DMS79 treated with DMSO at 0.1 percent for 48 hours (cell line): ENCODE results near the gene GRIK2.

Experiments used
- DNase-seq: peaks from one replicate; lab custom pipeline; 2025; lab: John Stamatoyannopoulos, UW

Gene GRIK2

GRCh38 chr6:101783287-101783686 lies 389.8 kb downstream of the GRIK2 start:
- DNase-seq, result no peak

DNA sequence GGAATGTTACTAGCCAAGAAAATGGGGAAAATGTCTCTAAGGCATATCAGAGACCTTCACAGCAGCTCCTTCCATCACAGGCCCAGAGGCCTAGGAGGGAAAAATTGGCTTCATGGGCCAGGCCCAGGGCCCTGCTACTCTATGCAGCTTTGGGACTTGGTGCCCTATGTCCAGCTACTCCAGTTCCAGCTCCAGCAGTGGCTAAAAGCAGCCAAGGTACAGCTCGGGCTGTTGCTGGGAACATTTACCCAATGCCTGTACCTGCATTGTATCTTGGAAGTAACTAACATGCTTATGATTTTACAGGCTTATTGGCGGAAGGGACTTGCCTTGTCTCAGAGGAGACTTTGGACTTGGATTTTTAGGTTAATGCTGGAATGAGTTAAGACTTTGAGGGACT lies 390.6 kb downstream of the GRIK2 start:
- DNase-seq, result no peak

DNA sequence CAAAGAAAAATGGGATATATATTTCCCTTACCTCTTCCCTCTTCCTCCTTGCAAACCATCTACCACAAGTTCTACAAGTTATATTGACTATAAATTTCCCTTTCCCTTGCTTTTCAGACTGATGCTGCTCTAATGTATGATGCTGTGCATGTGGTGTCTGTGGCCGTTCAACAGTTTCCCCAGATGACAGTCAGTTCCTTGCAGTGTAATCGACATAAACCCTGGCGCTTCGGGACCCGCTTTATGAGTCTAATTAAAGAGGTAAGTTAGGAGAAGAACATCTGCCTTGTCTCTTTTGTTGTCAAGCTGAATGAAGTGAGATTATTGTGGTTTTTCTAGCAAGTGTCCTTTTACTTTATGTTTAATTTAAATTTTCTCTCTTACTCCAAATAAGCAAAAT lies 406.0 kb downstream of the GRIK2 start:
- DNase-seq, result no peak

DNA sequence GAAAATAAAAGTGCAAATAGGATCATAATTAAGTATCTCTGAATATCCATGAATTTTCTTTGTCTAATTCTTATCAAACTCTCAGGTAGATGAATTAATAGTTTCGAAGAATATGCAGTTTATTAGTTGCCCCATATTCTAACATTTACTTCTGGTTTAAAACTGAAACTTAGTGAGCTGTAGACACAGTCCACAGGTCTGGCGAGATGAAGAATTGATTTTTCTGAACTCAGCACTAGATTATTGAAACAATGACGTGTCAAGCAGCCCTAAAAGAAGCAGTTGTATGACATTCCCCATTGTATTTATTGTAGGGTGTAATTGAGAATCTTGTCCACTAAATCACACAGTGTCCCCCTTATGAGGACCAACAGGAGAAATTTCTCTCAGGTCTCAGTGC lies 407.1 kb downstream of the GRIK2 start:
- DNase-seq, result no peak

DNA sequence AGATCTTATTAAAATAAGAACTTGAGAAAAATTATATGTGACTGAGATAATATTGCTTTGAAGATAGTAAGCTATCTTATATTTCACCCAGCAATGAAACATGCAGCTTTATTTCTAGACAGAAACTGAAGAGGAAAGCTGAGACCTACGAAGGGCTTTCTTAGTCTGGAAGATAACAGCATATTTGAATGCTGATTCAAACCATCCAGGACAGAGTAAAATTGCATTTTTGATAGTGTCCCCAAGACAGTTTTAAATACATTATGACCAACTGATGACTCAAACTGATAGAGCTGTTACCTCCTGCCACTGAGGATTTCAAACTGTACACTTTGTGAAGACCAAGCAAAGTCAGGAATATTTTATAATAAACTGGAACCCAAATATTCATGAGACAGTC lies 409.6 kb downstream of the GRIK2 start:
- DNase-seq, result no peak

DNA sequence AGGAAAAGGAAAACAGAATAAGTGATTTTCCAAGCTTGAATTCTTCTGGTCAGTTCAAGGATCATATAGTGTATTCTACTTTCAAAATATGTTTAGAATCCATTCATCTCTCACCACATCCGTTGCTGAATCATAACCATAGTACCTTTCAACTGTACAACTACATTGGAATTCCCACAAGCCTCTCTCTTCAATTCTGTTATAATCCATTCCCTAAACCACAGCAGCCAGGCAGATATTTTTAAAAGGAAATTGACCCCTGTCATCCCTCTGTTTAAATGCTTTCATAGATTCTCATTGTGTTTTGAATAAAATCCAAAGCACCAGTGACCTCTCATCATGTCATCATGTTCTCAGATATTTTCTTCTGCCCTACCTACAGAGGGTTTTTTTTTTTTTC lies 412.7 kb downstream of the GRIK2 start:
- DNase-seq, result no peak

DNA sequence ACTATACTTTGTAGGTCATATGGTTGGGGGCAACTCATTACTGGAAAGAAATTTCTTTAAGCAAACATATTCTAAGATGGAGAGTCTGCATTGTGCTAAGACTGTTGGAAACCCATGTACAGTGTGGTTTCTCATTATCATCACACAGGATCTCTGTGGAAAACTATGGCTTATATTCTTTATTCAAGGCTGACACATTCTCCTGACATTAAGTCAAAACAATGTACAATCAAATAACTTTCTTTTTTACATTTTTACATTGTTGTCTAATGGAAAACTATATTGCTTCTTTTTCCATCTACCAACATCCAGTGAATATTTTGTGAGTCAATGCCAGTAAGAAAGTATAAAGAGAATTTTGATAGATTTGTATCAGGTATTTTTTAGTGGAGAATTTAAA lies 417.6 kb downstream of the GRIK2 start:
- no peak for DNase-seq

- DNase-seq, result no peak
Observed at GRCh38 chr6:101816716-101817115, 423.2 kb downstream of the GRIK2 start.

DNA sequence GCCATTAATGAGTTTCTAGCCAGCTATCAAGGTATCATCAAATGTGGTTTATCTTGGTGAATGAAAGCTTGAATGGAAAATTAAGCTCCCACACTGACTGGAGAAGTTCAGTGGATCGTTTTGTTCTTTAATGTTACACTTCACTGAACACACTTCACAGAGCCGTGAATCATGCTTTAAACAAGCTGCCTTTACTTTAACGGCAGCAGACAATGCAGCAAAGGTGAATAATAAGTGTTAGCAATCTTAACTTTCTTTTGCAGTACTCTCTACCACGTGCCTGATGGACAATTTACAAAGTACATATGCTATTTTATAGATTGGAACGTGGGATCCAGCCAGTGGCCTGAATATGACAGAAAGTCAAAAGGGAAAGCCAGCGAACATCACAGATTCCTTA lies 424.5 kb downstream of the GRIK2 start:
- DNase-seq, result no peak

- no peak for DNase-seq
Observed at GRCh38 chr6:101824551-101825345, 431.2 kb downstream of the GRIK2 start.

DNA sequence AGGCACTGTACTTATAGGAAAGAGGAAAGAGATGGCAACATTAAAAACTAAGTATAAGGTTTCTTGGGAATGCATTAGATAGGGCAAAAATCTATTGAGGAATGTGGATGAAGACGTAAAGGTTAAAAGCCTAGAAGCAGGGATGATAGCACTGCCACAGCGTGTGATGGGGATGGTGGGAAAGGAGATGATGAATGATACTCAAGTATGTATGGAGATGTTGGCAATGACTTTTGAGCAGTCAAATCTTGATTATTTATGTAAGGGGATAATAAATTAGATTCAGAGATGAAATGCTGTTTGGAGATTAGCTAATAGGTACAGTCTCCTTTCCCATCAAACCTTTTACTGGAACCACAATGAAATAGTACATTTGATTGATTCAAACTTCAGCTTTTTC lies 432.8 kb downstream of the GRIK2 start:
- DNase-seq, result no peak

GRCh38 chr6:101826678-101827077 lies 433.2 kb downstream of the GRIK2 start:
- no peak for DNase-seq

GRCh38 chr6:101830501-101831031 lies 437.1 kb downstream of the GRIK2 start:
- no peak for DNase-seq

DNA sequence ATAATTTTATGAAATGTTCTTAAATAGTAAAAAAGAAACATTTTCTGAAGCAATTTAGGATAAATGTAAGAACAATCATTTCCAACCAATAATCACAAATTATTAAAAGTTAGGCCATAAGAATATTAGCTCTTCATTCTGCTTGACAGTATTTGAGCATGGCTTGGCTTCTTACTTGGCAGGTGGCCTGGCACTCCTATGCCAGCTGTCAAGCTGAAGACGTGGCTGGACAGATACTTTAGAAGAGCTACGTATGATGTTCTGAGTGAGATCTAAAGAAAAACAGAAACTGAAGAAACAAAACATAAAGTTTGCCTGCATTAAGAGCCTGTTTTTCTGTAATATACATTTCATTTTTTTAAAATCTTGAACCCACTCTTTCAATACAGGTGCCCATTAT lies 438.9 kb downstream of the GRIK2 start:
- peak; percentile 24 for DNase-seq

DNA sequence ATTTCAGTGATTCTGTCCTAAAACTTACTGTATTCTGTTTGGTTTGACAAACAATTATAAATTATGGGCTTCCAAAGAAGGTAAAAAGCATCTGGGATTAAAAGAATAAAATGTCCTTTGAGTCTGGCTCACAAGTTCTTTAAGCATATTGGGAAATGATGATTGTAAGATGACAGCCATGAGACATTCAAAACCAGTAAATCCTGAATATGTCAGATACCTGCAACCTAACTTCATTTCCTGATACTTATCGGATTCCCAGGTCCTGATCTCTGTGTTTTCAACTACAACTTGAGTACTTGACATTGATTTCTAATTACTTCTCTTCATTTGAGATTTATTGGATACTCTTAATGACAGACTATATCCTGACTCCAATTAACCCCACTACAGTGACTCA lies 446.6 kb downstream of the GRIK2 start:
- no peak for DNase-seq

GRCh38 chr6:101845172-101845571 lies 451.7 kb downstream of the GRIK2 start:
- DNase-seq, result no peak

DNA sequence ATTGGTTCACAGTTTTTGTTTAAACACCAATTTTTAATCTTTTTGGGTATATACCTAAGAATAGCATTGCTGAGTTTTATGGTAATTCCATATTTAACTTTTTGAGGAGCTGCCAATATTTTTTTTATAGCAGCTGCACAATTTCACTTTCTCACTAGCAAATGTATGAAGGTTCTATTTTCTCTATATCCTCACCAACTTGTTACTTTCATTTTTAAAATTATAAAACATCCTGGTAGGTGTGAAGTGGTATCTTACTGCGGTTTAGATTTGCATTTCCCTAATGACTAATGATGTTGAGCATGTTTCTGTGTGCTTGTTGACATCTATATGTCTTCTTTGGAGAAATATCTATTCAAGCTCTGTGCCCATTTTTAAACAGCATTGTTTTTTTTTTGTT lies 452.1 kb downstream of the GRIK2 start:
- DNase-seq, result no peak

GRCh38 chr6:101847690-101848089 lies 454.2 kb downstream of the GRIK2 start:
- no peak for DNase-seq

- DNase-seq, result no peak
Observed at GRCh38 chr6:101851911-101852310, 458.4 kb downstream of the GRIK2 start.

GRCh38 chr6:101853231-101854085 lies 459.9 kb downstream of the GRIK2 start:
- DNase-seq, result no peak

- no peak for DNase-seq
Observed at GRCh38 chr6:101876431-101876830, 482.9 kb downstream of the GRIK2 start.

DNA sequence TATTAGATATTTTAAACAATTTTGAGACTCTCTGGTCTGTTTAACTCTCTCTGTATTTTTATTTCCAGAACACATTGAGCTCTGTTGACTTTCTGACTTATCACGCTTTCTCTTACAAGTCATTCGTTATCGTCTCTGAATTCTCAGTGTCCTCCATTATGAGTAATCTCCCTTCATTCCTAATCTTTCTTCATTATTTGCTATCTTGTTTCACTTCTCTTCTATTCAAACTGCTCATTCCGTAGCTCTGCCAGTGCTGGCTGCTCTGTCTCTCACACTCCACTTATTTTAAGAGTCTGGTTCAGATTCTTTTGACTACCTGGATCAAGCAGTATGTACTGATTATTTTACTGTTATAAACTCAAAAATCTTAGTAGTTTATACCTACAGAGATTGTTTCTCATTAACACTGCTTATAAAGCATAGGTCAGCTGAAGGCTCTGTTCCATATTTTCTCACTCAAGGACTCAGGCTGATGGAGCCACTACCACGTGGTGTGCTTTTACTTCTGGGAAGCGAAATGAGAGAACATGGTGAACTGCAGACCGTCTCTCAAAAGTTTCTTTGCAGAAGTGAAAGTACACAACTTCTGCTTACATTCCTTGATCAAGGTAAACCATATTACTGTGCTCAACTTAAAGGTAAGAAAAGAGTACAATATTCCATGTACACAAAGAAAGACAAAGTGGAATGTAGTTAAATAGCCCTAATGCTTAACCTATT lies 485.2 kb downstream of the GRIK2 start:
- no peak for DNase-seq
